Stimulated activated naive B cell treated with anti-CD40 and anti-IgM and Interleukin-4, amounts not matched to agents 10 μg/mL and 1 μg/mL and 100 μg/mL, for 72 hours (primary cell): ENCODE data around the gene PSMF1.
A peak's percentile ranks its signal among the peaks of the same experiment; 100 is the strongest.

ENCODE experiments used
- ATAC-seq, 2 donors: fragments of 150-1000 bp; cut with Tn5 transposase; replicated peaks; 2 replicates each; pipeline ENCODE4 v1.10.0; 2021; ENCODE audit warnings: moderate library complexity in 1 of 2
- DNase-seq: peaks from one replicate; pipeline ENCODE4 v3.0.0; 2021
- H3K27ac Mint-ChIP-seq: one replicate; pipeline ENCODE4 v1.8.0; 2022; ENCODE audit warnings: mild to moderate bottlenecking, mixed read lengths
- H3K27me3 Mint-ChIP-seq, 2 donors: one replicate each; pipeline ENCODE4 v1.8.0; 2022; ENCODE audit warnings: mixed read lengths in 2 of 2
- H3K36me3 Mint-ChIP-seq, 2 donors: one replicate each; pipeline ENCODE4 v1.8.0; 2022; ENCODE audit warnings: mixed read lengths in 2 of 2, mild to moderate bottlenecking in 1 of 2
- H3K4me1 Mint-ChIP-seq, 2 donors: one replicate each; pipeline ENCODE4 v1.8.0; 2022; ENCODE audit warnings: mixed read lengths in 2 of 2, mild to moderate bottlenecking in 1 of 2
- H3K4me3 Mint-ChIP-seq, 2 donors: one replicate each; pipeline ENCODE4 v1.8.0; 2022; ENCODE audit warnings: mild to moderate bottlenecking in 2 of 2, mixed read lengths in 2 of 2, moderate library complexity in 1 of 2
- H3K9me3 Mint-ChIP-seq, 2 donors: one replicate each; pipeline ENCODE4 v1.8.0; 2022; ENCODE audit warnings: mixed read lengths in 2 of 2, mild to moderate bottlenecking in 1 of 2

PSMF1 gene

GRCh38 chr20:1183153-1183552 is 64.8 kb downstream of the PSMF1 start:
- no peak overlapping the region for H3K27ac Mint-ChIP-seq
- H3K36me3 Mint-ChIP-seq, result peaks cover 10 to 21% of the 10 kb centered on the region in 2 donors
- H3K9me3 Mint-ChIP-seq, result no peaks in the 10 kb centered on the region
- H3K4me3 Mint-ChIP-seq, result no peak overlapping the region
- H3K4me1 Mint-ChIP-seq, result peaks cover 8 to 14% of the 10 kb centered on the region in 2 donors
- H3K27me3 Mint-ChIP-seq, result peaks cover 25 to 30% of the 10 kb centered on the region in 2 donors
- ATAC-seq, result no peak
- no peak for DNase-seq

GRCh38 chr20:1184260-1184637 is 65.8 kb downstream of the PSMF1 start:
- H3K27ac Mint-ChIP-seq, result no peak overlapping the region
- H3K36me3 Mint-ChIP-seq, result peaks cover 9 to 16% of the 10 kb centered on the region in 2 donors
- ATAC-seq, result no peak
- peak overlapping the region; percentile 39 to 61 for H3K4me3 Mint-ChIP-seq
- no peaks in the 10 kb centered on the region for H3K9me3 Mint-ChIP-seq
- peaks cover 28 to 33% of the 10 kb centered on the region in 2 donors for H3K27me3 Mint-ChIP-seq
- no peak for DNase-seq
- peaks cover 8 to 14% of the 10 kb centered on the region in 2 donors for H3K4me1 Mint-ChIP-seq

DNA sequence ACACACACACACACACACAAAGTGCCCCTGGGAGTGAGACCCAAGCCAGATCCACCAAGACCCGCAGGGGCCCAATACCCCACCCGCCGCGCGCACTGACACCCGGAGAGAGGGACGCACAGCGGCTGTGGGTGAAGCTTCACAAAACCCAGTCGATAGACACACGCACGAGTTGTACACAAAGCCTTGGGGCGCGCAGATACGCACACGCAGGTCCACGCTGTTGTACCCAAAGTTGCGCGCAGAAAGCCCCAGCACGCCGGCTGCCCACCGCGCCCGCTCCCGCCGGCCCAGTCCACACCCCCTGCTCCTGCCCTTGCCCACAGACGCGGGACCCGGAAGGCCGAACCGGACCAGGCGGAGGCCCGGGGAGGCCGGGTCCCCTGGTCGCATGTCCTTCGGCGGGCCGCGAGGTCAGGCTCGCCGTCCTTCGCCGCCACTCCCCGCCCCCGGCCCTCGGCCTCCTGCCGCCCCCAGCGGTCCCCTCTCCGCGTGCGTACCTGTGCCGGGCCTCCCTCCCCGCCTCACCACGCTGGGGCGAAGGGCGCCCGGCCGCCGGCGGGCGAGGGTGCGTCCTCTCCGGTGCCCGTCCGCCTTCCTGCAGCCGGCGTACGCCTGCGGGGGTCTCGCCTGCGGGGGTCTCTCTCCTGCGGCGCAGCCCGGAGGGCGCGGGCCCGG is 66.4 kb downstream of the PSMF1 start, which contains the start of gene TMEM74B:
TMEM74B (minus strand) TSS at position 344 of the 678 bp plus-strand sequence. CDS start 1,180 bp downstream, outside the sequence.
- H3K9me3 Mint-ChIP-seq, result no peaks in the 10 kb centered on the region
- H3K36me3 Mint-ChIP-seq, result peaks cover 6 to 14% of the 10 kb centered on the region in 2 donors
- H3K27ac Mint-ChIP-seq, result no peak within 1 kb of the TSS
- ATAC-seq (peak; percentile 12 to 28), DNase-seq (no peak)
- H3K4me1 Mint-ChIP-seq, result peaks cover 8 to 14% of the 10 kb centered on the region in 2 donors
- peak within 1 kb of the TSS; percentile 61 to 74 for H3K4me3 Mint-ChIP-seq
- H3K27me3 Mint-ChIP-seq, result peaks cover 34 to 39% of the 10 kb centered on the region in 2 donors

DNA sequence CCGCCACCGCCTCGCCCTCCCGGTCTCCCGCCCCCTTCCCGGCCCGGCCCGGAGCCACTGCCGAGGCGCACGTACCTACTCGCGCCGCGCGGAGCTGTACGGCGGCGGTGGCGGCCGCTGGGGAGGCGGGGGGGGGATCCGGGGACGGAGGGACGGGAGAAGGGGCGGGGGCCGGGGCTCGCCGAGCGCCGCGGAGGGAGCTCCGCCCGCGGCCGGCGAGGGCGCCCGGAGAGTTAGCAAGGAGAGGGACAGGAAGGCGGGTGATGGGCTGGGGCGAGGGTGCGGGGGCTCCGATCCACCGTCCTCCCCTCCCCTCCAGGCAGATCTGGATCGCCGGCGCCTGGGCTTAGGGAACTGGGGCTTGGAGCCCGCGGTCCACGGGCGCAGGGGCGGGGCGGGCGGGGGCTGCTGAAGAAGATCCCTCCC is 66.9 kb downstream of the PSMF1 start:
- Mint-ChIP-seq H3K27me3 (peaks cover 38 to 44% of the 10 kb centered on the region in 2 donors), H3K4me3 (no peak overlapping the region), H3K9me3 (no peaks in the 10 kb centered on the region), H3K27ac (no peak overlapping the region), H3K36me3 (peaks cover 3 to 9% of the 10 kb centered on the region in 2 donors), H3K4me1 (peaks cover 8 to 14% of the 10 kb centered on the region in 2 donors)
- ATAC-seq (peak; percentile 35 to 37), DNase-seq (no peak)

DNA sequence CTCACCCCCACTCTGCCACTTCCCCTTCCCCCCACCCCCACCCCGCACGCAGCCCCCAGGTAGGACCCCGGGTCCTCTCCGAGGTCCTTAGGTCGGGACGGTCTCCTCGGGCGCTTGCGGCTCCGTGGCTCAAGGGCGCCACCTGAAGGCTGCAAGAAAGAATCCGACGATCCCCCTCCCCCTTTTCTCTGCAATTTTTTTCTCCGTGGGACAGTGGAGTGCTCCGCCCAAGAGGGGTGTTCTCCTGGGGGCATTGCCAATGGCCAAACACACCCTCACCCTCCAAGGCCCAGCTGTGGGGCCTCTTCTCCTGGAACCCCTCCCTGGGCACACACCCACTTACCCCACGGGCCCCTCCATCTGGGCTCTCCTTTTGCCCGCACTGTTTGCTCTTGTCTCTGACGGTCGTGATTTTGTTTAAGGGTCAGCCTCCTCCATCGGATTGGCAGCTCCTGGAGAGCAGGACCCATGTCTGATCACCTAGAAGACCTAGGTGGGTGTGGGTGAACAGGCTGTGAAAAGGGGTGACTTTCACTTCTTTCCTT is 67.5 kb downstream of the PSMF1 start:
- peaks cover 8 to 14% of the 10 kb centered on the region in 2 donors for H3K4me1 Mint-ChIP-seq
- no peaks in the 10 kb centered on the region for H3K9me3 Mint-ChIP-seq
- H3K27ac Mint-ChIP-seq, result no peak overlapping the region
- H3K27me3 Mint-ChIP-seq, result peaks cover 38 to 49% of the 10 kb centered on the region in 2 donors
- peak; percentile 22 for DNase-seq
- H3K4me3 Mint-ChIP-seq, result peak overlapping the region; percentile 54 to 74
- peaks cover 3 to 6% of the 10 kb centered on the region in 2 donors for H3K36me3 Mint-ChIP-seq
- ATAC-seq, result peak; percentile 57 to 70

DNA sequence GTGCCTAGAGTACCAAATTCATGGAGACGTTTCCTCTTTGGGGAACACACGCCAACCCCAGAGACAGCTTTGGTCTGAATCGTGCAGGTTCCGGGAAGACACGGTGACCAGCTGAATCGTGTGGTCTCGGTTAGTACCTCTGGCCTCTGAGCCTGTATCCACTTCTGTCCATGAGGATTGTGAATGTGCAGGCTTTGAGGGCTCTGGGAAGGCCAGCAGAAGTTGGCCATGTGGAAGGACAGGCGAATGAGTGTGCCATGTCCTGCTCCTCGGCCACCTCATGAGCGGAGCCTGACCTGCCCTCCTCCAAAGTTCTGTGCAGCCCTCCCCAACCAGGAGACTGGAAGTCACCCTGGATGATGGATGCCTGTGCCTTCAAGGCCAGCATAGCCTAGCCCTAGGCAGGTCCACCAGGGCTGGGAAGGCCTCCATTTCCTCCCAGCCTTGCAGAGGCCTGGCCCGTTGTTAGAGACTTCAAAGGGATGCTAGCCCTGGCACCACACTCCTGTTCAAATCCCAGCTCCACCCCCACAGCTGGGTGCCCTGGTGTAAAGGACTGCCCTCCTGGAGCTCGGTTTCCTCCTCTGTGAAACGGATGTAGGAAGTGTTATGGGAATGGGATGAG is 68.1 kb downstream of the PSMF1 start:
- ATAC-seq (no peak), DNase-seq (no peak)
- Mint-ChIP-seq H3K4me3 (no peak overlapping the region), H3K4me1 (peaks cover 8 to 14% of the 10 kb centered on the region in 2 donors), H3K36me3 (no peaks in the 10 kb centered on the region), H3K27ac (no peak overlapping the region), H3K27me3 (peaks cover 38 to 50% of the 10 kb centered on the region in 2 donors), H3K9me3 (no peaks in the 10 kb centered on the region)

- H3K36me3 Mint-ChIP-seq, result no peaks in the 10 kb centered on the region
Measured at GRCh38 chr20:1187605-1188171, 69.3 kb downstream of the PSMF1 start.

GRCh38 chr20:1188347-1188746 is 69.9 kb downstream of the PSMF1 start:
- Mint-ChIP-seq H3K36me3 (no peaks in the 10 kb centered on the region), H3K27me3 (peaks cover 27 to 48% of the 10 kb centered on the region in 2 donors)

More at GRCh38 chr20:1187605-1188171, 69.3 kb downstream of the PSMF1 start:
- DNase-seq, result no peak
- Mint-ChIP-seq H3K9me3 (no peaks in the 10 kb centered on the region), H3K27ac (no peak overlapping the region), H3K4me3 (no peak overlapping the region), H3K4me1 (peaks cover 8 to 14% of the 10 kb centered on the region in 2 donors), H3K27me3 (peaks cover 33 to 46% of the 10 kb centered on the region in 2 donors)
- ATAC-seq, result peak in 1 of 2 donors; percentile 19

DNA sequence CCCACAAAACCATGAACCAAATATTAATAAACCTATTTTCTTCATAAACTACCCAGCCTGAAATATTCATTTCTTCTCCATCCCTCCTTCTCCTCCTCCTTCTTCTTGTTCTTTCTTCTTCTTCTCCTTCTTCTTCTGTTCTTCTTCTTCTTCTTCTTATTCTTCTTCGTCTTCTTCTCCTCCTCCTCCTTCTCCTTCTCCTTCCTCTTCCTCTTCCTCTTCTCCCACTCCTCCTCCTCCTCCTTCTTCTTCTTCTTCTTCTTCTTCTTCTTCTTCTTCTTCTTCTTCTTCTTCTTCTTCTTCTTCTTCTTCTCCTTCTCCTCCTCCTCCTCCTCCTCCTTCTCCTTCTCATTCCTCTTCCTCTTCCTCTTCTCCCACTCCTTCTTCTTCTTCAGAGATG is 71.4 kb downstream of the PSMF1 start:
- peaks cover 3 to 6% of the 10 kb centered on the region in 2 donors for H3K4me1 Mint-ChIP-seq
- no peak overlapping the region for H3K4me3 Mint-ChIP-seq
- DNase-seq (no peak), ATAC-seq (no peak)
- H3K36me3 Mint-ChIP-seq, result no peaks in the 10 kb centered on the region
- no peaks in the 10 kb centered on the region for H3K9me3 Mint-ChIP-seq
- H3K27me3 Mint-ChIP-seq, result peaks cover 16 to 34% of the 10 kb centered on the region in 2 donors
- no peak overlapping the region for H3K27ac Mint-ChIP-seq

More at GRCh38 chr20:1188347-1188746, 69.9 kb downstream of the PSMF1 start:
- no peaks in the 10 kb centered on the region for H3K9me3 Mint-ChIP-seq
- no peak overlapping the region for H3K27ac Mint-ChIP-seq
- DNase-seq (no peak), ATAC-seq (no peak)
- H3K4me3 Mint-ChIP-seq, result no peak overlapping the region
- peaks cover 8 to 14% of the 10 kb centered on the region in 2 donors for H3K4me1 Mint-ChIP-seq

GRCh38 chr20:1190847-1191246 is 72.4 kb downstream of the PSMF1 start:
- no peaks in the 10 kb centered on the region for H3K9me3 Mint-ChIP-seq
- no peak overlapping the region for H3K27ac Mint-ChIP-seq
- peaks cover 3 to 4% of the 10 kb centered on the region in 2 donors for H3K4me1 Mint-ChIP-seq
- no peak for ATAC-seq
- no peaks in the 10 kb centered on the region for H3K36me3 Mint-ChIP-seq
- no peak for DNase-seq
- H3K27me3 Mint-ChIP-seq, result peaks cover 16 to 39% of the 10 kb centered on the region in 2 donors
- no peak overlapping the region for H3K4me3 Mint-ChIP-seq

DNA sequence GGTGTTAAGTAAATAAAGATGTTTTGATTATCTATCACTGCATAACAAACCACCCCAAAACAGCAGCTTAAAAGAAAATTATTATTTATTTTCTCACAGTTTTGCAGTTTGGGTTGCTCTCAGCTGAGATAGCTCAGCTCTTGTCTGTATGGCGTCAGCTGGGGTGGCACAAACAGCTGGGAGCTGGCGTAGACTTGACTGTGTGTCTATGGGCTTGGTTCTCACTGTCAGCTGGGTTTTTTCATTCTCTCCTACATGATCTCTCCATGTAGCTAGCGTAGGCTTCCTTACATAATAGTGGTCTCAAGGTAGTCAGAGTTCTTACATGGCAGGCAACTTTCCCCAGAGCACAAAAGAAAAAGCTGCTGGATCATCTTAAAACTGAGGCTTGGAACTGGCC is 72.9 kb downstream of the PSMF1 start:
- Mint-ChIP-seq H3K9me3 (no peaks in the 10 kb centered on the region), H3K36me3 (no peaks in the 10 kb centered on the region), H3K4me3 (no peak overlapping the region), H3K27me3 (peaks cover 16 to 38% of the 10 kb centered on the region in 2 donors), H3K27ac (no peak overlapping the region), H3K4me1 (no peaks in the 10 kb centered on the region)
- DNase-seq (no peak), ATAC-seq (no peak)

- no peak for ATAC-seq
Measured at GRCh38 chr20:1195226-1195625, 76.8 kb downstream of the PSMF1 start.

GRCh38 chr20:1196634-1197033 is 78.2 kb downstream of the PSMF1 start:
- DNase-seq (no peak), ATAC-seq (no peak)

More at GRCh38 chr20:1195226-1195625, 76.8 kb downstream of the PSMF1 start:
- DNase-seq, result no peak
- peaks cover 13 to 24% of the 10 kb centered on the region in 2 donors for H3K27me3 Mint-ChIP-seq
- no peaks in the 10 kb centered on the region for H3K36me3 Mint-ChIP-seq
- H3K27ac Mint-ChIP-seq, result no peak overlapping the region
- H3K4me3 Mint-ChIP-seq, result no peak overlapping the region
- H3K9me3 Mint-ChIP-seq, result no peaks in the 10 kb centered on the region
- H3K4me1 Mint-ChIP-seq, result no peaks in the 10 kb centered on the region

GRCh38 chr20:1197801-1198200 is 79.4 kb downstream of the PSMF1 start:
- ATAC-seq, result no peak
- no peak for DNase-seq
- Mint-ChIP-seq H3K27ac (no peak overlapping the region), H3K9me3 (no peaks in the 10 kb centered on the region), H3K36me3 (no peaks in the 10 kb centered on the region), H3K27me3 (peaks cover 12 to 16% of the 10 kb centered on the region in 2 donors), H3K4me1 (no peaks in the 10 kb centered on the region), H3K4me3 (no peak overlapping the region)

More at GRCh38 chr20:1196634-1197033, 78.2 kb downstream of the PSMF1 start:
- no peaks in the 10 kb centered on the region for H3K9me3 Mint-ChIP-seq
- no peaks in the 10 kb centered on the region for H3K4me1 Mint-ChIP-seq
- no peak overlapping the region for H3K4me3 Mint-ChIP-seq
- H3K27ac Mint-ChIP-seq, result no peak overlapping the region
- H3K27me3 Mint-ChIP-seq, result peaks cover 13 to 17% of the 10 kb centered on the region in 2 donors
- H3K36me3 Mint-ChIP-seq, result no peaks in the 10 kb centered on the region
